Fibroblast of lung (primary cell): ENCODE data around the gene RAB27B. TPM values are rescaled to one million over a fixed set of nuclear protein-coding genes. Genes with fewer than 3 reads are reported as not detected.
A peak's percentile ranks its signal among the peaks of the same experiment; 100 is the strongest.

ENCODE experiments used
- DNase-seq, 2 donors: peaks; one replicate each; pipeline versions ENCODE4 v3.0.0 to v3.0.0-alpha.2; 2010; ENCODE audit warnings: low read depth in 2 of 2
- H2AFZ ChIP-seq: 2 replicates; pipeline ENCODE4 v1.5.1; 2012; ENCODE audit warnings: low read length, control low read depth, inconsistent platforms
- H3K27ac ChIP-seq: 2 replicates; pipeline ENCODE4 v1.5.1; 2011; ENCODE audit warnings: low read length, control low read depth; ENCODE audit not compliant: insufficient read depth
- H3K27me3 ChIP-seq: 2 replicates; pipeline ENCODE4 v1.5.1; 2011; ENCODE audit warnings: mild to moderate bottlenecking, low read length; ENCODE audit not compliant: control insufficient read depth, insufficient read depth
- H3K36me3 ChIP-seq: 2 replicates; pipeline ENCODE4 v1.5.1; 2011; ENCODE audit warnings: low read length; ENCODE audit not compliant: control insufficient read depth, insufficient read depth
- H3K4me1 ChIP-seq: 2 replicates; pipeline ENCODE4 v1.5.1; 2011; ENCODE audit warnings: low read length; ENCODE audit not compliant: control insufficient read depth, insufficient read depth; ENCODE audit errors: extremely low read depth
- H3K4me2 ChIP-seq: 2 replicates; pipeline ENCODE4 v1.5.1; 2011; ENCODE audit warnings: low read length, control low read depth; ENCODE audit not compliant: insufficient read depth; ENCODE audit errors: extremely low read depth
- H3K4me3 ChIP-seq, 4 experiments: fragments of 200-600 bp in 1 of 4; sonication (generic) in 1 of 4; replicated peaks in 1 of 4; 2 replicates each; pipeline ENCODE4 v1.5.1; 2011 to 2016; ENCODE audit warnings: low read length in 4 of 4, low read depth in 3 of 4, mild to moderate bottlenecking in 3 of 4, control low read depth in 2 of 4, inconsistent platforms in 1 of 4, mixed read lengths in 1 of 4; ENCODE audit not compliant: insufficient read depth in 1 of 4; ENCODE audit errors: control extremely low read depth in 1 of 4
- H3K79me2 ChIP-seq: 2 replicates; pipeline ENCODE4 v1.5.1; 2012; ENCODE audit warnings: mild to moderate bottlenecking, low read length, inconsistent platforms; ENCODE audit not compliant: control insufficient read depth, insufficient read depth
- H3K9ac ChIP-seq: 2 replicates; pipeline ENCODE4 v1.5.1; 2011; ENCODE audit warnings: mild to moderate bottlenecking, low read length, control low read depth; ENCODE audit not compliant: insufficient read depth
- H3K9me3 ChIP-seq: 2 replicates; pipeline ENCODE4 v1.5.1; 2012; ENCODE audit warnings: low read depth, low read length; ENCODE audit not compliant: control insufficient read depth, insufficient read depth
- H4K20me1 ChIP-seq: 2 replicates; pipeline ENCODE4 v1.5.1; 2011; ENCODE audit warnings: low read length; ENCODE audit not compliant: control insufficient read depth, insufficient read depth; ENCODE audit errors: extremely low read depth
- EZH2 ChIP-seq: IDR thresholded peaks from 2 replicates; pipeline ENCODE4 v1.5.1; 2012; ENCODE audit warnings: low read length, control low read depth, mild to moderate bottlenecking; ENCODE audit errors: missing control alignments
- polyA plus RNA-seq, 2 donors: library from polyadenylated mRNA; depleted of rRNA in 1 of 2; stranded (reverse) in 1 of 2; unstranded in 1 of 2; fragments of >200 nt; gene quantifications; 2 replicates each; pipeline ENCODE4 v1.2.1, GENCODE V29; 2011 to 2012; ENCODE audit warnings: missing spikeins in 1 of 2
- total RNA-seq: library from RNA; depleted of rRNA; stranded (reverse); fragments of >200 nt; gene quantifications from 2 replicates; pipeline ENCODE4 v1.2.1, GENCODE V29; 2014
- TF ChIP-seq, protein P1 (sequence below), 2 donors: IDR thresholded peaks in 1 of 2; conservative IDR thresholded peaks in 1 of 2; 1 replicate in 1 of 2; 2 replicates in 1 of 2; pipeline ENCODE4 v1.5.1; 2011 to 2012; ENCODE audit warnings: low read length in 2 of 2, control low read depth in 1 of 2, inconsistent platforms in 1 of 2, low read depth in 1 of 2, mild to moderate bottlenecking in 1 of 2

RAB27B gene
- total and polyA plus RNA-seq, 2 donors (not counting 1 experiment from before 2014, with no cell fraction given), result 0.92 to 0.99 TPM

DNA sequence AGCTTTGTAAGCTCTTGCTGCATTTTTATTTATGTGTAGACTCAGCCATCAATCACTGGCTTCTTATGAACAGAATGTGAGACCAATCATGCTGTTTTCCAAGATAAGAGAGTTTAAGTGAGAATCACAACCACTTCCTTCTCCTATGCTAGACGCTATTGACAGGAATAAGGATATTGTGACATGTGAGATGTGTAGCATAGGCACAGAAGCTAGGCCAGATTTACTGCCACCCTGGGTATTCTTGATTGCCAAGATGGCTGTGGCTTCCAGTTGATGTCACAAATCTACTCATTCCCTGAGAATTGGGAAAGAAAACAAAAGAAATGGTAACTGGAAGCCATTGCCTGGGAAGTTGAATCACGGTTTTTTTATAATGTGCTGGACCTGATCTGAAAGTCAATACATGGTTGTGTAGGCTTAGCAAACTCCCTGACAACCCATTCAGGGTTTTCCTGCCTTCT, 49.9 kb downstream of the RAB27B start:
- H3K9me3 ChIP-seq, result no peaks in the 10 kb centered on the region
- TF ChIP-seq EZH2, result no peak
- TF ChIP-seq, protein P1, sequence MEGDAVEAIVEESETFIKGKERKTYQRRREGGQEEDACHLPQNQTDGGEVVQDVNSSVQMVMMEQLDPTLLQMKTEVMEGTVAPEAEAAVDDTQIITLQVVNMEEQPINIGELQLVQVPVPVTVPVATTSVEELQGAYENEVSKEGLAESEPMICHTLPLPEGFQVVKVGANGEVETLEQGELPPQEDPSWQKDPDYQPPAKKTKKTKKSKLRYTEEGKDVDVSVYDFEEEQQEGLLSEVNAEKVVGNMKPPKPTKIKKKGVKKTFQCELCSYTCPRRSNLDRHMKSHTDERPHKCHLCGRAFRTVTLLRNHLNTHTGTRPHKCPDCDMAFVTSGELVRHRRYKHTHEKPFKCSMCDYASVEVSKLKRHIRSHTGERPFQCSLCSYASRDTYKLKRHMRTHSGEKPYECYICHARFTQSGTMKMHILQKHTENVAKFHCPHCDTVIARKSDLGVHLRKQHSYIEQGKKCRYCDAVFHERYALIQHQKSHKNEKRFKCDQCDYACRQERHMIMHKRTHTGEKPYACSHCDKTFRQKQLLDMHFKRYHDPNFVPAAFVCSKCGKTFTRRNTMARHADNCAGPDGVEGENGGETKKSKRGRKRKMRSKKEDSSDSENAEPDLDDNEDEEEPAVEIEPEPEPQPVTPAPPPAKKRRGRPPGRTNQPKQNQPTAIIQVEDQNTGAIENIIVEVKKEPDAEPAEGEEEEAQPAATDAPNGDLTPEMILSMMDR (conservative IDR thresholded peaks at IDR 0.05 in 1 of 2, IDR thresholded peaks at IDR 0.05 in 1 of 2; ENCODE audit: low read depth in 1 of 2, low read length in 2 of 2), result no peak
- H2AFZ ChIP-seq, result no peak overlapping the region
- no peaks in the 10 kb centered on the region for H4K20me1 ChIP-seq
- no peaks in the 10 kb centered on the region for H3K4me1 ChIP-seq
- DNase-seq, result peak in 1 of 2 donors; percentile 34
- no peak overlapping the region for H3K27ac ChIP-seq
- H3K9ac ChIP-seq, result no peak overlapping the region
- H3K27me3 ChIP-seq, result no peaks in the 10 kb centered on the region
- H3K79me2 ChIP-seq, result no peaks in the 10 kb centered on the region
- no peak overlapping the region for H3K4me2 ChIP-seq
- H3K4me3 ChIP-seq, result no peak overlapping the region
- H3K36me3 ChIP-seq, result no peaks in the 10 kb centered on the region

- H3K9me3 ChIP-seq, result no peaks in the 10 kb centered on the region
- H3K27ac ChIP-seq, result no peak overlapping the region
- no peaks in the 10 kb centered on the region for H3K4me1 ChIP-seq
- H3K79me2 ChIP-seq, result no peaks in the 10 kb centered on the region
- no peak for DNase-seq
- no peaks in the 10 kb centered on the region for H4K20me1 ChIP-seq
- no peak overlapping the region for H3K4me3 ChIP-seq
- TF ChIP-seq, protein P1 (conservative IDR thresholded peaks at IDR 0.05 in 1 of 2, IDR thresholded peaks at IDR 0.05 in 1 of 2; ENCODE audit: low read depth in 1 of 2, low read length in 2 of 2), result no peak
- TF ChIP-seq EZH2, result no peak
- no peak overlapping the region for H3K4me2 ChIP-seq
- no peak overlapping the region for H3K9ac ChIP-seq
- H3K27me3 ChIP-seq, result no peaks in the 10 kb centered on the region
- H2AFZ ChIP-seq, result no peak overlapping the region
- no peaks in the 10 kb centered on the region for H3K36me3 ChIP-seq
Observed at GRCh38 chr18:54878659-54879358, 50.5 kb downstream of the RAB27B start.

- Histone ChIP-seq H3K27me3 (no peaks in the 10 kb centered on the region), H2AFZ (no peak overlapping the region), H3K9me3 (no peaks in the 10 kb centered on the region), H3K4me1 (no peaks in the 10 kb centered on the region), H3K9ac (no peak overlapping the region), H3K79me2 (no peaks in the 10 kb centered on the region), H3K4me2 (no peak overlapping the region), H3K36me3 (no peaks in the 10 kb centered on the region), H3K4me3 (no peak overlapping the region), H3K27ac (no peak overlapping the region), H4K20me1 (no peaks in the 10 kb centered on the region)
- TF ChIP-seq, protein P1 (conservative IDR thresholded peaks at IDR 0.05 in 1 of 2, IDR thresholded peaks at IDR 0.05 in 1 of 2; ENCODE audit: low read depth in 1 of 2, low read length in 2 of 2), result no peak
- TF ChIP-seq EZH2, result no peak
- DNase-seq, result no peak
Observed at GRCh38 chr18:54879691-54880090, 51.4 kb downstream of the RAB27B start.
